Measurements from ENCODE around the gene BAIAP2.

BAIAP2 gene

DNA sequence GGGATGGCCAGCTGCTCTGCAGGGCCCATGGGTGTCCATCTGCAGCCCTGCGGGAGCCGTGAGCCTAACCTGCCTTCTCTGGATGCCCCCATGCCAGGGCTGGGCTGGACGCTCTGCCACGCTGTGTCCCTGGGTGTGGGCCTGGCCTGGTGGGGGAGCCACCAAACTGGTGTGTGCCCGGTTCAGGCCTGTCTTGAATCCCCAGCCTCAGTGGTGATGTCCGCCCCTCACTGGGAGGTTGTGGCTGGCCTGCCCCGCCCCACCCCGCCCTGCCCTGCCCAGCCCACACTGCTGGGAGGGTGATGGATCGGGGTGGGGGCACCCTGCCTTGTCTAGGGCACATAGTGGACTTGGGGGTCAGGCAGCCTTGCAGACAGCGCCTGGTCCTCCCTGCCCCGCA, 80.3 kb downstream of the BAIAP2 start:
- no peak for FAIRE-seq

DNA sequence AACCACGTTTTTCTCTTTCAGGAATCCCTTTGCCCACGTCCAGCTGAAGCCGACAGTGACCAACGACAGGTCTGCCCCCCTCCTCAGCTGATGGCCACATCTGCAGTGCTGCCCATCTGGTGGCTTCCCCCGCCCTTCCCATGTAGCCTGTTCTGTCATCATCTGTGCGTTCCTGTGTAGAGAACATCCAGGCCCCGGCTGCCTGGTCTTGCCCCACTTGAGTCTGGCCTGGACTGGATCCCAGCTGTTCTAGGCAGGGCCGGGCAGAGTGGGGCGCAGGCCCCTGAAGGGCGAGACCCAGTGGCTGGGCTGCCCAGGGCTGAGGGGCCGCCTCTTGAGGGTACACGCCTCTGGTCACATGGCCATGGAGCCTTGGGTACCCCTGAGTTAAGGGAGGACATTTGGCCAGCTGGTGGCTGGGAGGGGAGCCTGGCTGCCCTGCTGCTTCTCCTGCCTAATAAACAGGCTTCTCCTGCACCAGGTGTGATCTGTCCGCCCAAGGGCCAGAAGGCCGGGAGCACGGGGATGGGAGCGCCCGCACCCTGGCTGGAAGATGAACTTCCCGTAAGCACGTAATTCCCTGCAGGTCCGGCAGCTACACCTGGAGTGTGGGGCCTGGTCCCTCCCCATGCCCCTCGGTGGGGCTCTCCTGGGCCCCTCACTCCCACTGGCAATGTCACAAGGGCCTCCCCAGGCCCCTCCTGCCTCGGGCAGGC, 81.0 kb downstream of the BAIAP2 start:
- FAIRE-seq = no peak

DNA sequence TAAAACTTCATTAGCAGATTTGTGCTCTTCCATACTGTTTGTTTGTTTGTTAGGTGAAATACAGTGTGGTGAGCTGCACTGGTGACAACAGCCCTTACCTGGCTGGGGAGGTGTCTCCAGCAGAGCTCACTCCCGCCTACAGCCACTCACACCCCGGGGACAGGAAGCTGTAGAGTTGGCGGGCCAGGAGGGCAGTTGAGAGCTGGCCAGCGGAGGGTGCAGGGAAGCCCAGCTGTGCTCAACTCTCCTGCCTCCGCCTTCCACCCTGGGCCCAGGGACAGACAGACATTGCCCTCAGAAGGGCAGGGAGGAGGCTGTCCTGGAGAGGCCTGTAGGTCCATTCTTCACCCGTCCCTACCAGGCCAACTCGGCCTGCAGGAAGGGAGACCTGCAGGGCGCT, 81.8 kb downstream of the BAIAP2 start:
- FAIRE-seq = no peak

DNA sequence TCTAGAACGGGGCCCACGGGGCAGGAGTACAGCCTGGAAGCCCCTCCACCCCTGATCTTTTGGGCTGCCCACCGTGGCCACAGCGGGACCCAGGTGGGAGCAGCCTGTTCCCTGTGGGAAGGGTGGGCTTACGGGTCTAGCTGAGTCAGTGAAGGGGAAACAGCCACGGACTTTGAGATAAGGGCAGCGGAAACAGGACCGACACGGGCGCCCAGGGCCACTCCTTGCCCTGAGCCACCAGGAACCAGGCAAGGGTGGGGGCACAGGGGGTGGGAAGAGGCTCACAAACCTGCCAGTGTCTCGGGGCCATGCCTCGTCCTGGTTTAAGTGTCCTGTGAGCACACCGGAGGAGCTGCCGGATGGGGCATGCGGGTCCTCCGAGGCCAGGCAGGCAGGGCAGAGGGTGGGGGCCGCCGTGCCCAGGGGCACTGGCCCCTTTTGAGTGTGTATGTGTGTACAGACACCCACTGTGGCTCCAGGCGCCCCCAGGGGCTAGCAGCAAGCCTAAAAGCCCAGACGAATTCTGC, 82.8 kb downstream of the BAIAP2 start:
- no peak for FAIRE-seq

DNA sequence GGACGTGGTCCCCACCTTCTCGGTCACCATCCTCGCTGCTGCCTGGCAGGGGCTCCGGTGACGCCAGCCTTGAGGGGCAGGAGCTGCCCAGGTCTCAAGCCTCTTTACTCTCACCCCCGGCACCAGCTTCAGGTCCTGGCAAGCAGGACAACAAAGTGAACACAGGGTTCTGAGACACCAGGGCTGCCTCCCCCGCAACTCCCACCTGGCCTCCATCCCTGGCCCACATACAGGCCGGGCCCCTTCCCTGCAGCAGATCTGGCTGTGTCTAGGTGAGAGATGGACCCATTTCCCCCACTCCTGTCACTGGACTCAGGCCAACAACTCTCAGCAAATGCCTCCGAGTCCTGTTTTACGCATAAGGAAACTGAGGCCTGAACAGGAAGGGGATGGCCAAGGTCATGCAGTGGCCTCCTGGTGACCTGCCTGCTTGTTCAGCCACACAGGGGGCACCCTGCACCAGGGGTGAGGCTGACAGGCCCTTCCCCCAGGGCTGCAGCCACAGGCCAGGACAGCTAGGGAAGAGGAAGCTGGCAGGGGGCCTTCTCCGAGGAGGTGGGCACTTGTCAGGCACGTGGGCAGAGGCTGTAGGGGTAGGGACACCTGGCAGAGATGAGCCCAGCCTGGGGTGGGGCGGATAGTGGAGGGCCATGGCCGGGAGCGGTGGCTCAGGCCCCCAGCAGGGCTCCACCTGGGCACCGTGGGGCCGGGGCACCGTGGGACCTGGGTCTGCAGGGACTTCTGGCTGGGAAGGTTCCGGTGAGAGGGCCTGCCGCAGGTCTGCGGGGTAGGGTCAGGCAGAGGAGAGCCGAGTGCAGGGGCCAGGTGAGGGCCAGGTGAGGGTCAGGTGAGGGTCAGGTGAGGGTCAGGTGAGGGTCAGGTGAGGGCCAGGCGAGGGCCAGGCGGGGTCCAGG, 83.6 kb downstream of the BAIAP2 start:
- no peak for FAIRE-seq

DNA sequence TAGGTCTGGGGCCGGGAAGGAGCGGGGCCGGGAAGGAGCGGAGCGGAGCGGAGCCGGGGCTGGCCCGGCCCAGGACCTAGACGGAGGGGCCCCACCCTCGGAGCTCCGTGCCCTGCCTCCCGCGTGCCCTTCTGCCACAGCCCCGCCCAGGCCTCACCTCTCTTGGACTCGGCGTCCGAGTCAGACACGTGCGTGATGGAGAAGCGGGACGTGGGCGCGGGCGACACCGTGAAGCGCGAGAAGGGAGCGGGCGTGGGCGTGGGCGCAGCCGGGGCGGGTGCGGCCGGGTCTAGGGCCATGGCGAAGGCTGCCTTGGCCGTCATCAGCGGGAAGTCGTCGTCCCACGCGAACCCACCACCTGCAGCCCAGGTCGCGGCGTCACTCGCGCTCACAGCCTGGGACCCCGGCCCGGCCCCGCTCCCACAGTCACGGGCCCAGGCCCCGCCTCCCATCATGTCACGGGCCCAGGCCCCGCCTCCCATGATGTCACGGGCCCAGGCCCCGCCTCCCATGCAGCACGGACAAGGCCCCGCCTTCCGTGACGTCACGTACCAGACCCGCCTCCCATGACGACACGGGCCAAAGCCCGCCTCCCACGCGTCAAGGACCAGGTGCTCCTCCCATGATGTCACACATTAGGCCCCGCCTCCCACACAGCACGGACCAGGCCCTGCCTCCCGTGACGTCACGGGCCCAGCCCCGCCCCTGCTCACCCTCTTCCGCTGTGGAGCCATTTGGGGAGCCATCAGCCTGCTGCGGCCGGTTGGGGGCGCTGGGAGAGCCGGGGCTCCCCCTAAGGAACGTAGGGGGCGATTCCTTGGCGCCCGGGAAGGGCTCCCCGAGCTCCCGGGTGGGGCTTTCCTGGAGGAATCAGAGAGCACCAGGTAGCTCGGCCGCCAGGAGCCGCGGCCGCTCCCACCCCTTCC, 84.5 kb downstream of the BAIAP2 start:
- no peak for FAIRE-seq

DNA sequence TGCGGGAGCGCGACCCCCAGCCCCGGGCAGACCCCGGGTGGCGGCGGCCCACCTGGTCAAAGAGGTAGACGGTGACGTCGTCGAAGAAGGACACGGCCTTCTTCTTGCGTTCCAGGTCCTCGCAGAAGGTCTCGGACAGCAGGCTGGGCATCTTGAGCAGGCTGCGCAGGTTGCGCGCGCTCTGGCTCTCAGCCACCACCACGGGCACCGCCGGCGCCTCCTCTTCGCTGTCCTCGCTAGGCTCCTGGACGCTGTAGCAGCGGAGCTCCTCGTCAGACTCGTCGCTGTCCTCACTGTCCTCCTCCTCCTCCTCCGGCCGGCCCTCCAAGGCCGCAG, 85.2 kb downstream of the BAIAP2 start:
- FAIRE-seq = no peak

DNA sequence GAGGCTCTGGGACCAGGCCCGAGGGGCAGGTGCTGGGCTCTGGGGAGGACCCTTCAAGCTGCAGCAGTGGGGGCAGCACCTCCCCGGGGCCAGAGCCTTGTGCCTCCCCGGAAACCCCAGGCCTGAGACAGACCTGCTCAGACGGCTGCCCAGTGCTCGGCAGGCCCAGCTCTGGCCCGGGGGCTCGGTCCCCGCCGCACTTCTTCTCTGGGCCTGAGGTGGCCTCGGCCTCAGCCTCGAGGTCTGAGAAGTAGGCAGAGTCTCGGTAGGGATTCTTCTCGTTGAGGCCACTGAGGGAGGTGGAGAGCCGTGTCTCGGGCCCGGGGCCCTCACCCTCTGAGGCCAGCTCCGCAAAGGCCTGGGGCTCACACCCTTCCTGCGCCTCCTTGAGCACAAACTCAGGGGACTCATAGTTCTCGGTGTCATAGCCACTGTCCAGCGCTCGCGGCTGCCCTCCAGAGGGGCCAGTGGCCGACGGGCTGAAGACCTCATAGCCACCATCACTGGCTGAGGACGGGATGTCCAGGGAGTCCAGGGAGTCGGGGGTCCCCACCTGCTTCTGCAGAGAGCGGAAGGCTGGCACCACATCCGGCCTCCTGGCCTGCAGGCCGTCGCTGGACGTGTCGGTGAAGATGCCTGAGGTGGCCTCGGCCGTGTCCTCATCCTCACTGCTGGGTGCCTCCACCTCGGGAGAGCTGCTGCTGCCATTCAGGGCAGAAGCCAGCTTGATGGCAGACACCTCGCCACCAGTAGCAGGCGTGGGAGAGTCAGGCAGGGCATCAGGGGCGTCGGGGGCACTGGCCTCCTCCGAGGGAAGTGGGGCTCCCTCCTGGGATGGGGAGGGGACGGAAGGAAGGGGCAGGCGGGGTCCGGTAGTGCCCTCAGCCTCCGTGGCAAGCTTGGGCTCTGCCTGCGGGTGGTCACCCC, 86.0 kb downstream of the BAIAP2 start:
- FAIRE-seq = no peak

DNA sequence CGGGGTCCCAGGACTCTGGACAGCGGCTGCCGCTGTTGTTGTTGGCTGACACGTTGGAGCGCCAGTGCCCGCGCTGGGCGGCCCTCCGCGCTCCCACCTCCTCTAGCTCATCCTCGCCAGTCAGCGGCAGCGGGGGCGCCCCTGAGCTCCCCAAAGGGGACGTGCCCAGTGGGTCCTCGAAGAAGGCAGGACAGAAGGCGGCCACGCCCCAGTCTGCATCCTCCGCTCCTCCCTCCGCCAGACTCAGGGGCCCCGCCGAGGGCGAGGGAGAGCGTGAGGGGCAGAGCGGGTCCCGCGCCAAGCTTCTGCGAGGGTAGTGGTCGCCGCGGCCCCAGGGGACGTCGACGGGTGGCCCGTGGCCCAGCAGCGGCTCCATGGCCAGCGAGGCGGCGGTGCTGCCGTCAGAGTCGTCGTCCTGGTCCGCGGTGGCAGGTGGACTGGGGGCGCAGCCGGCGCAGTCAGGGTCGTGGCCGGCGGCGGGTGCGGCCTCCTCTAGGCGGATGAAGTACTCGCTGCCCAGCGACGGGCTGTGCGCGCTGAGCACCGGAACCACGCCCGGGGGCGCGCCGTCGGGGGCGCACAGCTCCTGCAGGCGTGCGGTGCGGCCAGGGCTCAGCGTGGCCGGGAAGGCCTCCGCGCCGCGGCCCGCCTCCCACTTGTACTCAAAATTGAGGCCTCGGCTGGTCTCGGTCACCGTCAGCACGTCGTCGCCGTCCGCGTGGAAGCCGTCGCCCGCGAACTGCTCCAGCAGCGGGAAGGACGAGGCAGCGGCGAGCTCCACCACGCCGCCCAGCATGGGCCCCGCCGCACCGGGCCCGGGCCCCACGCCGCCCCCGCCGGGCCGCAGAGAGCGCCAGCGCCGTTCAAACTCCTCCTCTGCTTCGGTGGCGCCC, 87.1 kb downstream of the BAIAP2 start:
- no peak for FAIRE-seq

DNA sequence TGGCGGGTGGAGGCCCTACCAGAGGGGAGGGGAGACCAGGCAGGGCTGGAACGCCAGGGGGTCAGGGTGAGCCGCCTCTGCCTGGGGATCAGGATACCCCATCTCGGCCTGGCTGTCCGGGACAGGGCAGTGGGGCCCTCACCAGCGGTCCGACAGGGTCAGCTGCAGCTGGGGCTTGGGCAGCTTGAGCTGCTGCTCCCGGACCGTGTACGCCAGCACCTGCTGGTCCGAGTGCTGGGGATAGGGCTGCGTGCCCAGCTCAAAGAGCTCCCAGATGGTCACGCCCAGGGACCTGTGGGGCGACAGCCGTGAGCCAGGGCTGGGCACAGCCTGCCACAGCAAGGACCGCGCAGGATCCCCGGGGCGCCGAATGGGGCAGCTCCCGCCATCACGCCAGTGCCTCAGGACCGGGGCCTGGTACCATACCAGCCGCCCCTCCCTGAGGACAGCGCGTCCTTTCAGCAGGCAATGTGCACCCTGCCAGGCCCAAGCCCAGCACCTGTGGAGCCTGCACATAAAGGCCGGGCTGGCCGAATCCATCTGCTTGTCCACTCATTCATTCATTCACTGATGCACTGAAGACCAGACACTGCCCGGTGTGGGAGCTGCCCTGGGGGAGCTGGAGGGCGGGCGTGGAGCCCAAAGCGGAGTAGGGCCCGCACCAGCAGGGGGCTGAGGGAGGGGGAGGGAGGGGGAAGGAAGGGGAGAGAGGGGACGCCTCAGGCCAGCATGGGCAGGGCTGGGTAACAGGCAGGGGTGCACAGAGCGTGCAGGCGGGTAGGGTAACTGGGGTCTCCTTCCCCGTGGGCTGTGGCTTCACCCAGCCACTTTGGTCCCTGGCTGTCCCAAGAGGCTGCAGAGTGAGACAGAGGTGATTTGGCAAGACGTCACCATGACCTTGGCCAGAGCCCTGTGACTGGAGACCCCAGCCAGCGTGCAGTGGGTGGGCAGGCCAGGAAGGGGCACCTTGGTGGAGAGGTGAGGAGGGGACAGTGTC, 88.4 kb downstream of the BAIAP2 start:
- FAIRE-seq = no peak

DNA sequence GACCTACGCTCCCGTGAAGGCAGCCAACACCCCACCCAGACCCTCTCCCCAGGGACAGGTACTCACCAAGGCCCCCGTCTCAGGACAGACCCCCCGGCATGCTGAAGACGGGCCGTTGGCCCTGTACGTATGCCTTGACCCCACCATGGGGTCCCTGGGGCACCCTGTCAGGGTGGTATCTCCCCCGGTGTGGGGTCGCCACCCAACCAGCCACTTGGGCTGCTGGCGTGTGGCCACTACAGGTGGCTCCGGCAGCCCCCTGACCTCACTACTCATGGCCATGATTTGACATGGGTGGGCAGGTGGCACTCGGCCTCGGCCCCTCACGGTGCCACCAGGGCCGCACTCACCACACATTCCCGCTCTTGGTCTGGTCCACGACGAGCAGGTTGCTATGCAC, 89.4 kb downstream of the BAIAP2 start:
- no peak for FAIRE-seq

DNA sequence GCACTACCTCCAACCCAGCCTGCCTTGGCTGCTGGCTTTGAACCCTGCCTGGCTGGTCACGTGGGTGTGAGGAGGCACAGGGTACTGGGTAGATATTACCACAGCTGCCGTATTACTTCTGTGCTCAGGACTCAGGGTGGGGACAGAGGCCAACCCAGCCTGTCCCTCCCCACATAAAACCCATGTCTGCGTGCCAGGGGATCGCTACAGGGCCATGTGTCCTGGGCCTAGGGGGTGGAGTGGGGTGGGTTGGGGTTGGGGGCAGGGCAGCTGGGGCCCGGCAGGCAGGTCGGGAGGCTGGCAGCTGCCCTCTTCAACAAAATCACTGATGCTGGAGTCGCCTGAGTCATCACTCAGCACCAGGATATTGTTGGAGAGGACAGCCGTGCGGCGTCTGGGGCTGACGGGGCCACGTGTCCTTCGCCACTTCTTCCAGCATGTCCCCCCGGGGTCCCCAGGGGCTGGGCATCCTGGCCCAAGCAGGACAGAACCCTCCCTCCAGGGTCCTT, 90.7 kb downstream of the BAIAP2 start:
- no peak for FAIRE-seq

DNA sequence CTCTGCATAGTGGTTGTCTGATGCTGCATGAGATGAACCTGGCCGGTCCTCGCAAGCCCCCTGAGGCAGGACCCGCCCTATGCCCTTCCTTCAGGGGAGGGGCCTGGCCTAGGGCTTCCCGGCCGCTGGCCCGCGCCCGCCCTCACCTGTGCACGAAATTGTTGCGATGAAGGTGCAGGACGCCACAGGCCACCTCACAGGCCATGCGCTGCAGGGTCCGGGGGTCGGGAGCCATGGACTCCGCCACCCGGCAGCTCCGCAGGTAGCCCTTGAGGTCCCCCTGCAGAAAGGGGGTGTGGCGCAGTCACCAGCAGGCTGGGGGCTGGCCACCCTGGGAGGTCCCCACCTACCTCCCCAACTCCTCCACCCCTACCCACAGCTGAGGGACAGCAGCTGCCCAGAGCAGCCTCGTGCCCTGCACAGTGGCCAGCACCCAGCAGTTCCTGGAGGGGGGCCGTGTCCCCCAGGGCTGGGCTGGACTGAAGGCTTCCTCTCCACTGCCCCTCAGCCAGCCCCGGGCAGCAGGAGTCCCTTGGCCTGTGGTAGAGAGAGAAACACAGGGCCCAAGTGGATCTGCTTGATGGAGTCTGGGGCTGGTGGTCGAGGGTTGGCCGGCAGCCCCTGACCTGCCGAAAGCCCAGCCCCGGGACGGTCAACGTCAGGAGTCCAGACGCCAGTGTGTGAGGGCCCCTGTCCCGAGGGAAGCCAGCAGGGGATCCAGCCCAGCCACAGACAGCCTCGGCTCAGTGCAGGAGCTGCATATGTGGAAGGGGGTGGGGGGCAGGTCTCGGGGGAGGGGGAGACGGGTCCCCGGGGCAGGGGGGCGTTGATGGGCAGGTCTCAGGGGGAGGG, 91.6 kb downstream of the BAIAP2 start:
- no peak for FAIRE-seq

DNA sequence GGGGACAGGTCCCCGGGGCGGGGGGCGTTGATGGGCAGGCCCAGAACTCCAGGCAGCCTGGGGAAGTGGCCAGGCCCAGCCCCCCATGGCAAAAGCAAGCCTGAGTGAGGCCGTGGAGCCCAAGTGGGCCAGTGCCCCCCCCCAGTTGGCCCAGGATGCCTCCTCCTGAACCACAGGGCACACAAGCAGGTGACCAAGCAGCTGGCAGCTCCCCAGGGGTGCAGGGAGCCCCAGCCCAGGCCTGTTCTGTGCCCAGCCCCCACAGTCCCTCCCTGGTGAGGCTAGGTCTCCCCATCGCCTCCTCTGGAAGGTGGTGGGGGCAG, 92.1 kb downstream of the BAIAP2 start:
- FAIRE-seq = no peak

DNA sequence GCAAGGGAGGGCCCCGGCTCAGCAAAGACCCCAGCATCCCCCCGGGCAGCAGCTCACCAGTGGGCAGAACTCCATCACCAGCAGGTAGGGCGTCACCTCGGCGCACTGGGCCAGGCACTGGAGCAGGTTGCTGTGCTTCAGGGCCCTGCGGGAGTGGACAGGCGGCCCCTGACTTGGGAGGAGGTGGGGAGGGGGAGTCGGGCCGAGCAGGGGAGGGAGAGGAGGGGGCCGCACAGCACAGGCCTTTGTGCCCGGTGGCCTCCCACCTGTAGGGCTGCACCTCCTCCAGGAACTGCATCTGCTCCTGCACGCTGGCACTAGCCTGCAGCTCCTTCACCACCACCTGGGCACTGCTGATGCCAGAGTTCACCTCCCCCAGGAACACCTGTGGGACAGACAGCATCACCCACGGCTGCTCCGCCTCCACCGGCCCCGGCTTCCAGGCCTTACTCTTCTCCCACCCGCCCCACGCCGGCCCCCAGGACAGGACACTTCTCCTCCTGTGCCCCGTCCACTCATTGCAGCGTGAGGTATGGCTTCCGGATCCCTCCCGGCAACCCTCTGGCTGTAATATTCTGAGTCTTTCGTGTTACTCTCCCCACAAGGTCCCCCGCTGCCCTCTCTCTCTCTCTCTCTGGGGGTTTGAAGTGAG, 92.7 kb downstream of the BAIAP2 start:
- no peak for FAIRE-seq

DNA sequence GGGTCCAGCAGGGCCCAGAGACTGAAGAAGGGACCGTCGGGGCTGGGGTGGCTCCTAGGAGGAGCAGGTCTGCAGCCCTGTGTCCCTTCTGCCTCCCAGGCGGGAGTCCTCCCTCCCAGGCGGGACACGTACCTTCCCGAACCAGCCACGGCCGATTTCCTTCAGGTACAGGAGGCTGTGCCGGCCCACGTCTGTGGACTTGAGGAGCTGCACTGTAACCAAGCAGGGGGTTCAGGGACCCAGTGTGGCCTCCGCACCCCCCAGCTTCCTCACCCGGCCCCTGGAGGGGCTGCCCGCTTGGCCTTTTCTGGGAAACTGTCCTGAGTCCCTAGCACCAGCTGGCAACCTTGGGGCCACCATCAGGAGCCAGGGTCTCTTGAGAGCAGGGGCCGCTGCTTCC, 93.4 kb downstream of the BAIAP2 start:
- no peak for FAIRE-seq

DNA sequence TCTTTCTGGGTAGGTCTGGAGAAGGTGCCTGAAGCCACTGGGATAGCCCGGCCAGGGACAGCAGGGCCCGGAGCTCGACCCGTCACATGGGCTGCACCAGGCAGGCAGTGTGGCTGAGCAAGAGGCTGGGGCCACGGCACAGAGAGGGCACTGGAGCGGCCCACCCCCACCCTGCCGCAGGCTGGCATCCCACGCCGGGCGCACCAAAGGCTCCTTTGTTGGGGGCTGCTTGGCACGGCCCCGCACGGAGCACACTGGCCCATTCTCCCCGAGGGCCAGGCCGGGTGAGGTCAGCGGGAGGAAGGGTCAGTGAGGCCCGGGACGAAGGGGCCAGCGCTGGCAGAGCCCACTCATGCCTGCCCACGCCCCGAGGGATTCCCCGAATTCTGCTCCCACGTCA, 93.8 kb downstream of the BAIAP2 start:
- FAIRE-seq = no peak

DNA sequence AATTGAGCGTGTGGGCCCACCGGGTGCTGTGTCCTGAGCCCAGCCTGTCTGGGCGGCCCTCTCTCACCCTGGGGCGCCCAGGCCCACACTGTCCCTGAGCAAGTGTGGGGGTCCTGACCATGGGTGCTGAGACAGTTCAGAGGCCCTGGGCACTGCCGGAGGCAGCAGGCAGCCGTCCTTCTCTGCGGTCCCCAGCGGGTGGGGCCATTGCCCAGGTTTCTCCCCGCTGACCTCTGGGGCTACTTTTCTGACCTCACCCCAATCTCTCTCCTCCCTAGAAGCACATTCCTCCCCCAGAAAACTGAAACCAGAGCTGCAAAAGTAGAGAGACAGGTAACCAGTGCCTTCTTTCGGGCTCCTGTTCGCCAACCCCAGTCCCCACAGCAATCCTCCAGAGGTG, 94.3 kb downstream of the BAIAP2 start:
- FAIRE-seq = no peak
